Measurements from ENCODE around the gene RANBP3.

RANBP3 gene

DNA sequence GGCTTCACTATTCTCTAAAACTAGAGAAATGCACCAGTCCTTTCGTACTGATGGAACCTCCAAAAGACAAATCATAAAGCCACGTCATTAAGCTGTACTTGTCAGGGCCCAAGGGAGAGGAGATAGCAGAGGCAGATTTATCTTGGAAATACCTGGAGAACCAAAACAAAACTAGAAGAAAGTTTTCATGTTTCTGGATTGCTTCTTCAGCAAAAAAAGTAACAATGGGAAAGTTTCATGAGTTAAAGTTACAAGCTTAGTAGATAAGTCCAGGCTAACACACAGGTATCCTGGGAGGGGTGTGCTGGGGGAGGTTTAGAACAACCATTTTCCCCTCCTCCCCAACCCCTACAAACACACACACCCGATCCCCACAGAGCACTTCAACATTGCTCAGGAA is 21.6 kb downstream of the RANBP3 start:
- TF ChIP-seq, protein P1, sequence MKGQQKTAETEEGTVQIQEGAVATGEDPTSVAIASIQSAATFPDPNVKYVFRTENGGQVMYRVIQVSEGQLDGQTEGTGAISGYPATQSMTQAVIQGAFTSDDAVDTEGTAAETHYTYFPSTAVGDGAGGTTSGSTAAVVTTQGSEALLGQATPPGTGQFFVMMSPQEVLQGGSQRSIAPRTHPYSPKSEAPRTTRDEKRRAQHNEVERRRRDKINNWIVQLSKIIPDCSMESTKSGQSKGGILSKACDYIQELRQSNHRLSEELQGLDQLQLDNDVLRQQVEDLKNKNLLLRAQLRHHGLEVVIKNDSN (IDR thresholded peaks at IDR 0.05): no peak
- TF ChIP-seq YY1 (IDR thresholded peaks at IDR 0.05; ENCODE audit: low read depth) (no peak), CEBPB (IDR thresholded peaks at IDR 0.05) (no peak), NFIC (IDR thresholded peaks at IDR 0.05) (no peak), RAD21 (IDR thresholded peaks at IDR 0.05; ENCODE audit: low read depth) (no peak)

DNA sequence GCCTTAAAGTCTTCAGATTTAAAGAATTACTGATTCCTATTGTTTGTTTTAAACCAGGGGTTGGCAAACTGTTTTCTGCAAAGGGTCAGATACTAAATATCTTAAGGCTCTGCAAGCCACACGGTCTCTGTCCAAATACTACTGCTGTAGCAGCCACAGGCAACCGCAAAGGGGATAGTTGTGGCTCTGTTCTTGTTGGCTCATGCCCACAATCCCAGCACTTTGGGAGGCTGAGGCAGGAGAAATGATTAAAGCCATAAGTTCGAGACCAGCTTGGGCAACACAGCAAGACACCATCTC is 22.4 kb downstream of the RANBP3 start:
- TF ChIP-seq, protein P2, sequence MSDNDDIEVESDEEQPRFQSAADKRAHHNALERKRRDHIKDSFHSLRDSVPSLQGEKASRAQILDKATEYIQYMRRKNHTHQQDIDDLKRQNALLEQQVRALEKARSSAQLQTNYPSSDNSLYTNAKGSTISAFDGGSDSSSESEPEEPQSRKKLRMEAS (IDR thresholded peaks at IDR 0.05): no peak
- TF ChIP-seq CREB1 (IDR thresholded peaks at IDR 0.05; ENCODE audit: low read depth) (no peak), EGR1 (IDR thresholded peaks at IDR 0.05) (no peak), EP300 (IDR thresholded peaks at IDR 0.05; ENCODE audit: borderline replicate concordance) (no peak), TCF12 (IDR thresholded peaks at IDR 0.05; ENCODE audit: low read depth) (no peak), YY1 (IDR thresholded peaks at IDR 0.05; ENCODE audit: low read depth) (no peak), RAD21 (IDR thresholded peaks at IDR 0.05; ENCODE audit: low read depth) (no peak), TEAD4 (IDR thresholded peaks at IDR 0.05) (no peak), FOXM1 (IDR thresholded peaks at IDR 0.05; ENCODE audit: borderline replicate concordance, low read depth) (no peak), TAF1 (IDR thresholded peaks at IDR 0.05; ENCODE audit: low read depth) (no peak), CEBPB (IDR thresholded peaks at IDR 0.05) (no peak)
- TF ChIP-seq, protein P1 (IDR thresholded peaks at IDR 0.05): no peak
- TF ChIP-seq, protein P3, sequence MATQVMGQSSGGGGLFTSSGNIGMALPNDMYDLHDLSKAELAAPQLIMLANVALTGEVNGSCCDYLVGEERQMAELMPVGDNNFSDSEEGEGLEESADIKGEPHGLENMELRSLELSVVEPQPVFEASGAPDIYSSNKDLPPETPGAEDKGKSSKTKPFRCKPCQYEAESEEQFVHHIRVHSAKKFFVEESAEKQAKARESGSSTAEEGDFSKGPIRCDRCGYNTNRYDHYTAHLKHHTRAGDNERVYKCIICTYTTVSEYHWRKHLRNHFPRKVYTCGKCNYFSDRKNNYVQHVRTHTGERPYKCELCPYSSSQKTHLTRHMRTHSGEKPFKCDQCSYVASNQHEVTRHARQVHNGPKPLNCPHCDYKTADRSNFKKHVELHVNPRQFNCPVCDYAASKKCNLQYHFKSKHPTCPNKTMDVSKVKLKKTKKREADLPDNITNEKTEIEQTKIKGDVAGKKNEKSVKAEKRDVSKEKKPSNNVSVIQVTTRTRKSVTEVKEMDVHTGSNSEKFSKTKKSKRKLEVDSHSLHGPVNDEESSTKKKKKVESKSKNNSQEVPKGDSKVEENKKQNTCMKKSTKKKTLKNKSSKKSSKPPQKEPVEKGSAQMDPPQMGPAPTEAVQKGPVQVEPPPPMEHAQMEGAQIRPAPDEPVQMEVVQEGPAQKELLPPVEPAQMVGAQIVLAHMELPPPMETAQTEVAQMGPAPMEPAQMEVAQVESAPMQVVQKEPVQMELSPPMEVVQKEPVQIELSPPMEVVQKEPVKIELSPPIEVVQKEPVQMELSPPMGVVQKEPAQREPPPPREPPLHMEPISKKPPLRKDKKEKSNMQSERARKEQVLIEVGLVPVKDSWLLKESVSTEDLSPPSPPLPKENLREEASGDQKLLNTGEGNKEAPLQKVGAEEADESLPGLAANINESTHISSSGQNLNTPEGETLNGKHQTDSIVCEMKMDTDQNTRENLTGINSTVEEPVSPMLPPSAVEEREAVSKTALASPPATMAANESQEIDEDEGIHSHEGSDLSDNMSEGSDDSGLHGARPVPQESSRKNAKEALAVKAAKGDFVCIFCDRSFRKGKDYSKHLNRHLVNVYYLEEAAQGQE (IDR thresholded peaks at IDR 0.05; ENCODE audit: low read depth): no peak

DNA sequence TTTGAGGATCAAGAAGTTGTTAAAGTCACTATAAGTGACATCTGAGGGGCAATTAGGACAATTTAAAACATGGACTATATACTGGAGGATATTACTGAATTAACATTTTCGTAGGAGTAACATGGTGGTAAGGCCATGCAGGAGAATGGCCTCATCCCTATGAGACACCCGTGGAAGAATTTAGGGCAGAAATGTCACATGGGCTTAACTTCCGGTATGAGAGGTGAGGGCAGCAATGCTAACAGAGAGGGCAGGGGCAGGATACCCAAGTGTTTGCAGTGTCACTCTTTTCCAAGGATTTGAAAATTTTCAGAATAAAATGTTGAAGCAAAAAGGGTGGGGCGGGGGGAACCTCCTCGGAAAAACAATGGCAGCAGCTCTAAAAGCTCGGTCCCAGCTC is 23.6 kb downstream of the RANBP3 start:
- TF ChIP-seq, protein P1 (IDR thresholded peaks at IDR 0.05): no peak
- TF ChIP-seq YY1 (IDR thresholded peaks at IDR 0.05; ENCODE audit: low read depth): no peak
- TF ChIP-seq RAD21 (IDR thresholded peaks at IDR 0.05; ENCODE audit: low read depth): no peak
- TF ChIP-seq CREB1 (IDR thresholded peaks at IDR 0.05; ENCODE audit: low read depth): no peak
- TF ChIP-seq CEBPB (IDR thresholded peaks at IDR 0.05): no peak
- TF ChIP-seq, protein P2 (IDR thresholded peaks at IDR 0.05): no peak
- TF ChIP-seq, protein P3 (IDR thresholded peaks at IDR 0.05; ENCODE audit: low read depth): no peak
- TF ChIP-seq FOXM1 (IDR thresholded peaks at IDR 0.05; ENCODE audit: borderline replicate concordance, low read depth): no peak
- TF ChIP-seq TCF12 (IDR thresholded peaks at IDR 0.05; ENCODE audit: low read depth): no peak
- TF ChIP-seq EGR1 (IDR thresholded peaks at IDR 0.05): no peak

DNA sequence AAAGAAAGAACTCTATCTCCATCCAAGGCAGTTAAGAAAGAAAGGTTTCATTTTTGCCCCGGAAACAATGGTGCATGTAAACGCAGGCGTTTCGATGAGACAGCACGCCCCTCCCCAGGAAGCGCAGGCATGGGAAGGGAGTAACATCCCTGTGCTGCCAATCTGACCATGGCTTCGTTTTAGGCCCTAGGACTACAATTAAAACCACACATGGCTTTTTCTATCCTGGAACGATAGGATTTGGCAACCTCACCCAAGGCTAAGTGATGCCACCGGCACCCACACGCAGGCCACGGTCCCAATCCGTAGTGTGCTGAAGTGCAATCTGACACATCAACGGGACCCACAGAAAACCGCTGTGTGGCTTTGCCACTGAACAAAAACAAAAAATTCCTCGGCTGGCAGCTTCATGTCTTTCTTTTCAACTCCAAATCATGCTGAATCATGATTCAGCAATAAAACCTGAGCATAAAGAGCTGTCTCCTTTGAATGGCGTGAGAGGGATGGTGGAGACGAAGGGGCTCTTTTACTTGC is 24.2 kb downstream of the RANBP3 start:
- TF ChIP-seq TAF1 (IDR thresholded peaks at IDR 0.05; ENCODE audit: low read depth): no peak

DNA sequence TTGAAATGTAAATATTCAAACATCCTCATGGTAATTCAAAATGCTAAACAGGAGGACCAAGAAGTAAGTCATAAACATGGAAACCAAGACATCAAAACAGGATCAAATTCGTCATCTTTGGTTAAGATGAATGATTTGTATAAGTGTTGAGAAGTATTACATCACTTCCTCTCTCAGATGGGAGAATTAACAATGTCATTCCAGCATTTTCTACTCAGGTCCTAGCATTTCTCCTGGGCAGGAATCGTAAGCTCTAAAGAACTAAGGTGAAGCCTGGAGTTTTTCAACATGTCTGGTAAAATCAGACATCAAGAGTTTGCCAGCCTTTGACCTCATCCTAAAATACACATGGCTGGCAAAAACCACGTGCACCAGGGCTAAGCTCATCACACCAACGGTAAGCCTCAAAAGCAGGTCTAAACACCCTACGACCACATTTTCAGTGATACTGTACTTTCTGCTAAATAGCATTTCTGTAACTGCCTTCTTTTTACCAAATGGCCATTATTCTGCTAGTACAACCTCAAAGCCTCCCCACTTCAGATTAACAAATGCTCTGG is 24.8 kb downstream of the RANBP3 start:
- TF ChIP-seq, protein P1 (IDR thresholded peaks at IDR 0.05): no peak
- TF ChIP-seq EGR1 (IDR thresholded peaks at IDR 0.05): no peak
- TF ChIP-seq RAD21 (IDR thresholded peaks at IDR 0.05; ENCODE audit: low read depth): no peak
- TF ChIP-seq NFIC (IDR thresholded peaks at IDR 0.05): no peak
